ENCODE measurements around the gene SH2D7. TPM values are rescaled to one million over a fixed set of nuclear protein-coding genes. Genes with fewer than 3 reads are reported as not detected.

SH2D7 gene
- polyA plus RNA-seq, 1 of the 3 experiments (the other 2 are of a cell fraction), result not detected

DNA sequence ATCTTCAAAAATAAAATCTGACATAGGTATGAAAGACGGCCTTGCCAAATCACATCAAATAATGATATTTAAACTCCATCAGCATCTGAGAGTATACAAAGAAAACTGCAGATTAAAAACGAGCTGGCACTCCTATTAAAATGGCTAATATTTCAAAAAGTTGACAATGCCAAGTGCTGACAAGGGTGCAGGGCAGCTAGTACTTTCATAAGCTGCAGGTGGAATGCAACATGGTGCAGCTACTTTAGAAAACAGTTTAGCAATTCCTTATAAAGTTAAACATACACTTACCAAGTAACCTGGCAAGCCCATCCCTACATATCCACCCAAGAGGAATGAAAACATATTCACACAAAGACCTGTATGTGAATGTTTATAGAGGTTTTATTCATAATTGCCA is 37.8 kb upstream of the SH2D7 start:
- Histone ChIP-seq H3K9me2 (no peaks in the 10 kb centered on the region), H3K79me2 (ENCODE audit: insufficient read depth) (peaks cover 73% of the 10 kb centered on the region), H3K27me3 (ENCODE audit: insufficient read depth) (no peaks in the 10 kb centered on the region), H3K9me3 (no peaks in the 10 kb centered on the region), H3K9ac (no peak overlapping the region), H3K4me1 (ENCODE audit: control insufficient read depth in 1 of 2, insufficient read depth in 2 of 2, low read depth in 1 of 2, low read length in 1 of 2) (peaks cover 47 to 68% of the 10 kb centered on the region in 2 experiments), H2AFZ (ENCODE audit: low read depth) (no peak overlapping the region), H4K20me1 (ENCODE audit: insufficient read depth) (peaks cover 4% of the 10 kb centered on the region; the same call in 1 of the 2 replicates), H3K27ac (ENCODE audit: low read depth in 2 of 2, low read length in 1 of 2) (no peak overlapping the region), H3K4me2 (no peak overlapping the region), H3K36me3 (replicated peaks in 1 of 2; ENCODE audit: control insufficient read depth in 1 of 2, insufficient read depth in 2 of 2, low read length in 1 of 2) (peaks cover 0 to 15% of the 10 kb centered on the region in 2 experiments), H3K4me3 (ENCODE audit: low read depth in 2 of 2, low read length in 1 of 2) (no peak overlapping the region), H3F3A (replicated peaks; ENCODE audit: insufficient read depth) (peaks cover 6% of the 10 kb centered on the region)
- WGBS (ENCODE audit: low lambda C conversion rate), result 59% methylated on average over 2 of the region's 2 CpGs
- no peak for DNase-seq
- CTCF ChIA-PET, result interaction anchor here (0.7 kb wide), 1 partner anchor 54 kb away, joined by 3 read pairs; no protein-coding TSS in a partner anchor
- POLR2A ChIA-PET, result no interaction called here
- TF ChIP-seq FOXM1 (IDR thresholded peaks at IDR 0.05; ENCODE audit: low read depth) (no peak), RAD21 (IDR thresholded peaks at IDR 0.05; ENCODE audit: low read length) (no peak), TCF12 (IDR thresholded peaks at IDR 0.05) (no peak), FOSL2 (IDR thresholded peaks at IDR 0.05; ENCODE audit: borderline replicate concordance, low read depth) (no peak), FOXJ3 (CRISPR knock-in tag; IDR thresholded peaks at IDR 0.05) (no peak), ELF1 (IDR thresholded peaks at IDR 0.05) (no peak), MXI1 (IDR thresholded peaks at IDR 0.05; ENCODE audit: low read depth, low read length) (no peak), SMC3 (IDR thresholded peaks at IDR 0.05; ENCODE audit: low read depth, low read length) (no peak), NFIC (IDR thresholded peaks at IDR 0.05; ENCODE audit: borderline replicate concordance) (no peak)

- Histone ChIP-seq H3K79me2 (ENCODE audit: insufficient read depth) (peaks cover 78% of the 10 kb centered on the region), H3K27ac (ENCODE audit: low read depth in 2 of 2, low read length in 1 of 2) (no peak overlapping the region), H3K9ac (no peak overlapping the region), H3K36me3 (replicated peaks in 1 of 2; ENCODE audit: control insufficient read depth in 1 of 2, insufficient read depth in 2 of 2, low read length in 1 of 2) (peaks cover 0 to 15% of the 10 kb centered on the region in 2 experiments), H3K9me3 (no peaks in the 10 kb centered on the region), H4K20me1 (ENCODE audit: insufficient read depth) (peaks cover 8% of the 10 kb centered on the region; the same call in 1 of the 2 replicates), H3K4me1 (ENCODE audit: control insufficient read depth in 1 of 2, insufficient read depth in 2 of 2, low read depth in 1 of 2, low read length in 1 of 2) (peaks cover 47 to 65% of the 10 kb centered on the region in 2 experiments), H3F3A (replicated peaks; ENCODE audit: insufficient read depth) (peaks cover 6% of the 10 kb centered on the region), H2AFZ (ENCODE audit: low read depth) (no peak overlapping the region), H3K9me2 (no peaks in the 10 kb centered on the region), H3K4me3 (ENCODE audit: low read depth in 2 of 2, low read length in 1 of 2) (no peak overlapping the region), H3K27me3 (ENCODE audit: insufficient read depth) (no peaks in the 10 kb centered on the region), H3K4me2 (no peak overlapping the region)
- whole genome bisulfite sequencing (ENCODE audit: low lambda C conversion rate), result 100% methylated on average over 1 of the region's 1 CpG
- ChIA-PET POLR2A (no interaction called here), CTCF (interaction anchor here (1.5 kb wide), 1 partner anchor 58 kb away, joined by 4 read pairs; no protein-coding TSS in a partner anchor)
- DNase-seq, result no peak
- TF ChIP-seq ELF1 (IDR thresholded peaks at IDR 0.05) (no peak), GABPA (IDR thresholded peaks at IDR 0.05; ENCODE audit: low read depth) (no peak), FOXJ3 (CRISPR knock-in tag; IDR thresholded peaks at IDR 0.05) (no peak), RAD21 (IDR thresholded peaks at IDR 0.05; ENCODE audit: low read length) (no peak), TAF1 (IDR thresholded peaks at IDR 0.05; ENCODE audit: borderline replicate concordance, low read depth, low read length) (no peak)
These were observed 37.4 kb upstream of the SH2D7 start for GRCh38 chr15:78054966-78055365.

- CTCF ChIA-PET, result interaction anchor here (1.3 to 1.5 kb wide), 2 partner anchors 57 to 97 kb away, joined by 3 to 4 read pairs; no protein-coding TSS in a partner anchor
These were observed 36.2 kb upstream of the SH2D7 start for GRCh38 chr15:78055919-78056713.

More at GRCh38 chr15:78055919-78056713, 36.2 kb upstream of the SH2D7 start:
- 53% methylated on average over 2 of the region's 2 CpGs for WGBS (ENCODE audit: low lambda C conversion rate)
- Histone ChIP-seq H3K36me3 (replicated peaks in 1 of 2; ENCODE audit: control insufficient read depth in 1 of 2, insufficient read depth in 2 of 2, low read length in 1 of 2) (peaks cover 0 to 15% of the 10 kb centered on the region in 2 experiments), H3F3A (replicated peaks; ENCODE audit: insufficient read depth) (peaks cover 6% of the 10 kb centered on the region), H3K79me2 (ENCODE audit: insufficient read depth) (peaks cover 89% of the 10 kb centered on the region), H3K27ac (ENCODE audit: low read depth in 2 of 2, low read length in 1 of 2) (peak overlapping the region; percentile 68 to 78; a peak in 3 of 4 replicates), H4K20me1 (ENCODE audit: insufficient read depth) (peaks cover 8% of the 10 kb centered on the region; the same call in 1 of the 2 replicates), H3K27me3 (ENCODE audit: insufficient read depth) (no peaks in the 10 kb centered on the region), H3K9me3 (no peaks in the 10 kb centered on the region), H3K4me2 (peak overlapping the region; percentile 70), H3K9me2 (no peaks in the 10 kb centered on the region), H3K4me3 (ENCODE audit: low read depth in 2 of 2, low read length in 1 of 2) (no peak overlapping the region), H3K9ac (no peak overlapping the region), H2AFZ (ENCODE audit: low read depth) (no peak overlapping the region), H3K4me1 (ENCODE audit: control insufficient read depth in 1 of 2, insufficient read depth in 2 of 2, low read depth in 1 of 2, low read length in 1 of 2) (peaks cover 36 to 57% of the 10 kb centered on the region in 2 experiments)
- no peak for TF ChIP-seq RFX5 (IDR thresholded peaks at IDR 0.05; ENCODE audit: low read length)
- no peak for TF ChIP-seq SMC3 (IDR thresholded peaks at IDR 0.05; ENCODE audit: low read depth, low read length)
- no peak for TF ChIP-seq RXRA (IDR thresholded peaks at IDR 0.05; ENCODE audit: borderline replicate concordance, low read depth)
- TF ChIP-seq MXI1 (IDR thresholded peaks at IDR 0.05; ENCODE audit: low read depth, low read length), result no peak
- DNase-seq, result no peak
- POLR2A ChIA-PET, result interaction anchor here (0.6 to 1.0 kb wide), 2 partner anchors 12 to 66 kb away, joined by 3 to 5 read pairs; no protein-coding TSS in a partner anchor

Measured in SK-N-SH (cell line).